ENCODE results near the gene PRRC1. TPM values are rescaled to one million over a fixed set of nuclear protein-coding genes. Genes with fewer than 3 reads are reported as not detected.
"Not testable (repeated sequence)": the region's sequence is repeated elsewhere in the genome, so short reads cannot be mapped to it uniquely, and the experiment has no call there.

Gene PRRC1
- total and polyA plus RNA-seq, 2 experiments from 2014 or later = 64.7 to 70.7 TPM

DNA sequence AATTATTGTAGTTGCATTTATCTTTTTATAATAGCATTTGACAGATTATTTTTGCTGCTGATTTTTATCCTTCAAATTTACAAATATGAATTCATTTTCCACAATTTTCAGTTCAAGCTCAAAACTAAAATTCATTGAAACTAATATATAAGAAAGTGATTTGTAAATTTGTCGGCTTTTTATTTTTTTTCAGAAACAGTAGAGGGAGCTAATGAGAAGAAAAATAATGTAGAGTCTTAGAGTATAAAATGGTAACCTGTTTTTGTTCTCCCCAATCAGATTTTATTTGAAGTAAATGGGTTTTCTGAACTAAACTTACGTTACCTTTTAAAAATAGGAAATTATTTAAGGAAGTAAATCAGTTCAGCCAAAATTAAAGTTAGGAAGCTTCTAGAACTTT, 19.2 kb downstream of the PRRC1 start:
- Mint-ChIP-seq H3K27me3 (ENCODE audit: insufficient read depth, low read depth, poor library complexity) (no peaks in the 10 kb centered on the region), H3K4me1 (no peaks in the 10 kb centered on the region), H3K27ac (no peak overlapping the region), H3K36me3 (ENCODE audit: low read depth) (peaks cover 83% of the 10 kb centered on the region), H3K9me3 (peaks cover 17% of the 10 kb centered on the region), H3K4me3 (no peak overlapping the region)
- Histone ChIP-seq H3K4me2 (no peak overlapping the region), H4K20me1 (replicated peaks; ENCODE audit: insufficient read depth) (no peaks in the 10 kb centered on the region), H3K79me2 (replicated peaks; ENCODE audit: insufficient read depth) (peaks cover 33% of the 10 kb centered on the region), H3F3A (replicated peaks; ENCODE audit: low read depth) (no peaks in the 10 kb centered on the region), H3K4me1 (ENCODE audit: insufficient read depth) (no peaks in the 10 kb centered on the region), H3K36me3 (ENCODE audit: insufficient read depth) (peaks cover 66% of the 10 kb centered on the region), H2AFZ (no peak overlapping the region), H3K9me2 (ENCODE audit: insufficient read depth) (no peaks in the 10 kb centered on the region), H3K27ac (ENCODE audit: low read depth) (no peak overlapping the region), H3K27me3 (ENCODE audit: insufficient read depth) (no peaks in the 10 kb centered on the region), H3K4me3 (no peak overlapping the region)
- no peak for ATAC-seq
- peak; percentile 28 for DNase-seq (ENCODE audit: low spot score)
- no peak for TF ChIP-seq EZH2 (IDR thresholded peaks at IDR 0.05; ENCODE audit: low read depth, unreplicated experiment)
- TF ChIP-seq, protein P1, sequence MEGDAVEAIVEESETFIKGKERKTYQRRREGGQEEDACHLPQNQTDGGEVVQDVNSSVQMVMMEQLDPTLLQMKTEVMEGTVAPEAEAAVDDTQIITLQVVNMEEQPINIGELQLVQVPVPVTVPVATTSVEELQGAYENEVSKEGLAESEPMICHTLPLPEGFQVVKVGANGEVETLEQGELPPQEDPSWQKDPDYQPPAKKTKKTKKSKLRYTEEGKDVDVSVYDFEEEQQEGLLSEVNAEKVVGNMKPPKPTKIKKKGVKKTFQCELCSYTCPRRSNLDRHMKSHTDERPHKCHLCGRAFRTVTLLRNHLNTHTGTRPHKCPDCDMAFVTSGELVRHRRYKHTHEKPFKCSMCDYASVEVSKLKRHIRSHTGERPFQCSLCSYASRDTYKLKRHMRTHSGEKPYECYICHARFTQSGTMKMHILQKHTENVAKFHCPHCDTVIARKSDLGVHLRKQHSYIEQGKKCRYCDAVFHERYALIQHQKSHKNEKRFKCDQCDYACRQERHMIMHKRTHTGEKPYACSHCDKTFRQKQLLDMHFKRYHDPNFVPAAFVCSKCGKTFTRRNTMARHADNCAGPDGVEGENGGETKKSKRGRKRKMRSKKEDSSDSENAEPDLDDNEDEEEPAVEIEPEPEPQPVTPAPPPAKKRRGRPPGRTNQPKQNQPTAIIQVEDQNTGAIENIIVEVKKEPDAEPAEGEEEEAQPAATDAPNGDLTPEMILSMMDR (conservative IDR thresholded peaks at IDR 0.05; ENCODE audit: low read depth in 2 of 2) = peak in 1 of 2 experiments; percentile 56; a peak in 2 of 4 replicates

DNA sequence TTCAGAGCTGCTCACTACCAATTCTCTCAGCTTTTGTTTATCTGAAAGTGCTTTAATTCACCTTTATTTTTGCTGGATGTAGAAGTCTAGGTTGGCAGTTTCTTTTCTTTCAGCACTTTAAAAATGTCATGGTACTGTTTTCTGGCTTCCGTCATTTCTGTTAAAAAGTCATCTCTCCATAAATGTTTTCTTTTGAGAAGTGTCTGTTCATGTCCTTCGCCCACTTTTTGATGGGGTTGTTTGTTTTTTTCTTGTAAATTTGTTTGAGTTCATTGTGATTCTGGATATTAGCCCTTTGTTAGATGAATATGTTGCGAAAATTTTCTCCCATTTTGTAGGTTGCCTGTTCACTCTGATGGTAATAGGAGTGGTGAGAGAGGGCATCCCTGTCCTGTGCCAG, 23.1 kb downstream of the PRRC1 start:
- peaks cover 30% of the 10 kb centered on the region for H3K9me3 Mint-ChIP-seq
- peaks cover 50% of the 10 kb centered on the region for H3K79me2 ChIP-seq (replicated peaks; ENCODE audit: insufficient read depth)
- peaks cover 88% of the 10 kb centered on the region for H3K36me3 Mint-ChIP-seq (ENCODE audit: low read depth)

DNA sequence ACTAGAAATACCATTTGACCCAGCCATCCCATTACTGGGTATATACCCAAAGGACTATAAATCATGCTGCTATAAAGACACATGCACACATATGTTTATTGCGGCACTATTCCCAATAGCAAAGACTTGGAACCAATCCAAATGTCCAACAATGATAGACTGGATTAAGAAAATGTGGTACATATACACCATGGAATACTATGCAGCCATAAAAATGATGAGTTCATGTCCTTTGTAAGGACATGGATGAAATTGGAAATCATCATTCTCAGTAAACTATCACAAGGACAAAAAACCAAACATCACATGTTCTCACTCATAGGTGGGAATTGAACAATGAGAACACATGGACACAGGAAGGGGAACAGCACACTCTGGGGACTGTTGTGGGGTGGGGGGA, 27.8 kb downstream of the PRRC1 start:
- not testable (repeated sequence) for H2AFZ ChIP-seq
- H3K36me3 ChIP-seq (ENCODE audit: insufficient read depth) = peaks cover 15% of the 10 kb centered on the region; the same call in 1 of the 2 replicates

More for the DNA sequence above, 23.1 kb downstream of the PRRC1 start:
- not testable (repeated sequence) for H3K9me2 ChIP-seq (ENCODE audit: insufficient read depth); H3K27me3 ChIP-seq (ENCODE audit: insufficient read depth); H3K4me3 Mint-ChIP-seq; H3K4me3 ChIP-seq; H3K27ac Mint-ChIP-seq; H4K20me1 ChIP-seq (replicated peaks; ENCODE audit: insufficient read depth); ATAC-seq; H2AFZ ChIP-seq; H3F3A ChIP-seq (replicated peaks; ENCODE audit: low read depth); H3K27ac ChIP-seq (ENCODE audit: low read depth); H3K27me3 Mint-ChIP-seq (ENCODE audit: insufficient read depth, low read depth, poor library complexity); H3K4me1 ChIP-seq (ENCODE audit: insufficient read depth); H3K4me1 Mint-ChIP-seq; H3K4me2 ChIP-seq; DNase-seq (ENCODE audit: low spot score)
- peaks cover 47% of the 10 kb centered on the region for H3K36me3 ChIP-seq (ENCODE audit: insufficient read depth)

DNA sequence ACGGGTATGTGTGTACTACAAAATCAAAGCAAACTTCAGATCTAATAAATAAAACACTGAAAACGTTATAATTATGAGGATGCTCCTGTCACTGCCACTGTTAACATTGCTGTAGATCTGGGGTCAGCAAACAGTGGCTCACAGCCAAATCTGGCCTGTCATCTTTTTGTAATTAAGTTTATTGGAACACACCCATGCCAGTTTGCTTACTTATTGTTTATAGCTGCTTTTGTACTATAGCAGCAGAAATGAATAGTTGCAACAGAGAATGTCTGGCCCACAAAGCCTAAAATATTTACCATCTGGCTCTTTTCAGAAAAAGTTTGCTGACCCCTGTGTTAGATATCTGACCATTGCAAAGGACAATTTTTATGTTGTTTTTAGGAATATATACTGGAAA, 32.1 kb downstream of the PRRC1 start:
- Histone ChIP-seq H3K27me3 (ENCODE audit: insufficient read depth) (no peaks in the 10 kb centered on the region), H3K36me3 (ENCODE audit: insufficient read depth) (peaks cover 10% of the 10 kb centered on the region), H2AFZ (no peak overlapping the region), H3K4me1 (ENCODE audit: insufficient read depth) (no peaks in the 10 kb centered on the region), H3F3A (replicated peaks; ENCODE audit: low read depth) (no peaks in the 10 kb centered on the region), H3K9me2 (ENCODE audit: insufficient read depth) (no peaks in the 10 kb centered on the region), H3K79me2 (replicated peaks; ENCODE audit: insufficient read depth) (peaks cover 17% of the 10 kb centered on the region), H3K27ac (ENCODE audit: low read depth) (no peak overlapping the region), H3K4me2 (no peak overlapping the region), H4K20me1 (replicated peaks; ENCODE audit: insufficient read depth) (no peaks in the 10 kb centered on the region; the same call in 1 of the 2 replicates), H3K4me3 (no peak overlapping the region)
- Mint-ChIP-seq H3K36me3 (ENCODE audit: low read depth) (peaks cover 42% of the 10 kb centered on the region), H3K4me1 (no peaks in the 10 kb centered on the region), H3K27me3 (ENCODE audit: insufficient read depth, low read depth, poor library complexity) (no peaks in the 10 kb centered on the region), H3K4me3 (no peak overlapping the region), H3K27ac (no peak overlapping the region), H3K9me3 (peaks cover 13% of the 10 kb centered on the region)
- DNase-seq (ENCODE audit: low spot score) (no peak), ATAC-seq (no peak)
- TF ChIP-seq, protein P2, sequence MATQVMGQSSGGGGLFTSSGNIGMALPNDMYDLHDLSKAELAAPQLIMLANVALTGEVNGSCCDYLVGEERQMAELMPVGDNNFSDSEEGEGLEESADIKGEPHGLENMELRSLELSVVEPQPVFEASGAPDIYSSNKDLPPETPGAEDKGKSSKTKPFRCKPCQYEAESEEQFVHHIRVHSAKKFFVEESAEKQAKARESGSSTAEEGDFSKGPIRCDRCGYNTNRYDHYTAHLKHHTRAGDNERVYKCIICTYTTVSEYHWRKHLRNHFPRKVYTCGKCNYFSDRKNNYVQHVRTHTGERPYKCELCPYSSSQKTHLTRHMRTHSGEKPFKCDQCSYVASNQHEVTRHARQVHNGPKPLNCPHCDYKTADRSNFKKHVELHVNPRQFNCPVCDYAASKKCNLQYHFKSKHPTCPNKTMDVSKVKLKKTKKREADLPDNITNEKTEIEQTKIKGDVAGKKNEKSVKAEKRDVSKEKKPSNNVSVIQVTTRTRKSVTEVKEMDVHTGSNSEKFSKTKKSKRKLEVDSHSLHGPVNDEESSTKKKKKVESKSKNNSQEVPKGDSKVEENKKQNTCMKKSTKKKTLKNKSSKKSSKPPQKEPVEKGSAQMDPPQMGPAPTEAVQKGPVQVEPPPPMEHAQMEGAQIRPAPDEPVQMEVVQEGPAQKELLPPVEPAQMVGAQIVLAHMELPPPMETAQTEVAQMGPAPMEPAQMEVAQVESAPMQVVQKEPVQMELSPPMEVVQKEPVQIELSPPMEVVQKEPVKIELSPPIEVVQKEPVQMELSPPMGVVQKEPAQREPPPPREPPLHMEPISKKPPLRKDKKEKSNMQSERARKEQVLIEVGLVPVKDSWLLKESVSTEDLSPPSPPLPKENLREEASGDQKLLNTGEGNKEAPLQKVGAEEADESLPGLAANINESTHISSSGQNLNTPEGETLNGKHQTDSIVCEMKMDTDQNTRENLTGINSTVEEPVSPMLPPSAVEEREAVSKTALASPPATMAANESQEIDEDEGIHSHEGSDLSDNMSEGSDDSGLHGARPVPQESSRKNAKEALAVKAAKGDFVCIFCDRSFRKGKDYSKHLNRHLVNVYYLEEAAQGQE (IDR thresholded peaks at IDR 0.05; ENCODE audit: unreplicated experiment) = no peak
- TF ChIP-seq ZNF114 (CRISPR knock-in tag; IDR thresholded peaks at IDR 0.05) = no peak
- no peak for TF ChIP-seq CREB1 (CRISPR knock-in tag; IDR thresholded peaks at IDR 0.05; ENCODE audit: low read depth)
- TF ChIP-seq, protein P3, sequence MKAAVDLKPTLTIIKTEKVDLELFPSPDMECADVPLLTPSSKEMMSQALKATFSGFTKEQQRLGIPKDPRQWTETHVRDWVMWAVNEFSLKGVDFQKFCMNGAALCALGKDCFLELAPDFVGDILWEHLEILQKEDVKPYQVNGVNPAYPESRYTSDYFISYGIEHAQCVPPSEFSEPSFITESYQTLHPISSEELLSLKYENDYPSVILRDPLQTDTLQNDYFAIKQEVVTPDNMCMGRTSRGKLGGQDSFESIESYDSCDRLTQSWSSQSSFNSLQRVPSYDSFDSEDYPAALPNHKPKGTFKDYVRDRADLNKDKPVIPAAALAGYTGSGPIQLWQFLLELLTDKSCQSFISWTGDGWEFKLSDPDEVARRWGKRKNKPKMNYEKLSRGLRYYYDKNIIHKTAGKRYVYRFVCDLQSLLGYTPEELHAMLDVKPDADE (IDR thresholded peaks at IDR 0.05) = no peak
- no peak for TF ChIP-seq NANOG (IDR thresholded peaks at IDR 0.05; ENCODE audit: borderline replicate concordance)
- TF ChIP-seq EZH2 (IDR thresholded peaks at IDR 0.05; ENCODE audit: low read depth, unreplicated experiment) = no peak
- TF ChIP-seq JUNB (IDR thresholded peaks at IDR 0.05; ENCODE audit: unreplicated experiment) = no peak

More for the DNA sequence above, 27.8 kb downstream of the PRRC1 start:
- H4K20me1 ChIP-seq (replicated peaks; ENCODE audit: insufficient read depth); H3K27ac Mint-ChIP-seq; ATAC-seq; H3K4me2 ChIP-seq; H3K27me3 ChIP-seq (ENCODE audit: insufficient read depth); H3F3A ChIP-seq (replicated peaks; ENCODE audit: low read depth); H3K4me1 Mint-ChIP-seq; H3K27me3 Mint-ChIP-seq (ENCODE audit: insufficient read depth, low read depth, poor library complexity); H3K9me2 ChIP-seq (ENCODE audit: insufficient read depth); DNase-seq (ENCODE audit: low spot score); H3K4me3 Mint-ChIP-seq; H3K4me1 ChIP-seq (ENCODE audit: insufficient read depth); H3K4me3 ChIP-seq; H3K27ac ChIP-seq (ENCODE audit: low read depth): not testable (repeated sequence)
- peaks cover 43% of the 10 kb centered on the region for H3K79me2 ChIP-seq (replicated peaks; ENCODE audit: insufficient read depth)
- Mint-ChIP-seq H3K9me3 (peaks cover 30% of the 10 kb centered on the region), H3K36me3 (ENCODE audit: low read depth) (peaks cover 68% of the 10 kb centered on the region)
